Stimulated activated CD4-positive, alpha-beta T cell treated with anti-CD3 and anti-CD28 coated beads, Interleukin-12 subunit alpha, Interleukin-12 subunit beta, amount 100 ng/mL, for 48 hours (primary cell): ENCODE results near the gene GATA6.

ENCODE experiments used
- DNase-seq, 3 donors: peaks; one replicate each; pipeline ENCODE4 v3.0.0-alpha.2; 2020; ENCODE audit warnings: low read depth in 2 of 3, low spot score in 1 of 3

Gene GATA6

GRCh38 chr18:22238036-22238435 lies 68.6 kb downstream of the GATA6 start:
- DNase-seq, result no peak

GRCh38 chr18:22238681-22239080 lies 69.3 kb downstream of the GATA6 start:
- no peak for DNase-seq

- DNase-seq, result no peak
Measured at GRCh38 chr18:22241921-22242361, 72.6 kb downstream of the GATA6 start.

GRCh38 chr18:22243513-22243912 lies 74.1 kb downstream of the GATA6 start:
- no peak for DNase-seq

DNA sequence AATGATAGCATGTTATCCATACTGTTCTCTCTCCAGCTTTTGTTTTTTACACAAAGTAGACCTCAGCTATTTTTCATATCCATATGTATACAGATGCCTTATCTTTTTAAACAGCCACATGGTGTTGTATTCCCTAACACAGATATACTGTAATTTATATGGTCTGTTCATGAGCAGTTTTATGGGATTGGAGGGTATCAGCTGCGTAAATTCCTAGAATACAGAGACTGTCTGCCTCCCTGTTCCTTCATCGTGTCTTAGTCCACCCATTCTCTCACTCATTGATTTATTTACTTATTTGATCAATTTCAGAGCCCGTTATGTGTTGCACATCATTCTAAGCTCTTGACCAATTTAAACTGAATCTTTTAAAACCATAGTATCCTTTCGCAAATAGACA lies 80.6 kb downstream of the GATA6 start:
- no peak for DNase-seq

- DNase-seq, result no peak
Measured at GRCh38 chr18:22250591-22250996, 81.2 kb downstream of the GATA6 start.
